Measurements from ENCODE around the gene NCK1. TPM values are rescaled to one million over a fixed set of nuclear protein-coding genes. Genes with fewer than 3 reads are reported as not detected.

Gene NCK1
- total RNA-seq, result 10 to 100 TPM; 29.3 to 38.4 TPM

DNA sequence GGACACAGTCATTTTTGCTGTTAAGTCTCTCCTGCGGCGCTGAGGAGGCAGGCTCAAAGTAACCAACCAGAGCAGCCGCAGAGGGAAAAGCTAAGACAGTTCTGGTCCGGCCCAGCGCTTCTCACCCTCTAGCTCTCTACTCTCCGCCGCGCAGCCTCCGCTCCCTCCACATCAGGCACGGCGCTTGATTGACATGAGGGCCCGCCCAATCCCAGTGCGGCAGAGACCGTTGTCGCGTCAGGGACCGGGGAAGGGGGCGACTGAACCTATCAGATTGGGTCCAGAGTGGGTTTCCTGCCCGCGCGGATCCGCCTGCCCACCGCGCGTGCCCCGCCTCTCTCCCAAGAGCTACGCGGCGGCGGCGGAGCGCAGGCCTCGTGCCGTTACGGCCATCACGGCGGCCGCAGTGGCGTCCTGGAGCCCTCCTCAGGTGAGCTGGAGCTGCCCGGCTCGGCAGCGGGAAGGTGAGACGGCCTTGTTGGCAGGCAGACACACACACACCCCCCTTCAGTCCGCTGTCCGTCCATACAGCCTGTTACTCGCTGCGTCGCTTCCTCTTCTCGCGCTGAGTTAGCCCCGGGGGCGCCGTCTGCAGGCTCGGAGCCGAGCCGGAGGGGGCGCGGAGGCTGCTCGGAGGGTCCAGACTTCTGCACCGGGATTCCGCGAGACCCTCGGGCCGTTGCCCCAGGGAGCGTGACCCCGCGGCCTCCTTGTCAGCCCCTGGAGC lies at the start of gene NCK1:
Gene NCK1, plus strand, starts transcription at position 319 of the 727 bp plus-strand sequence. CDS start 65,794 bp downstream, outside the sequence.
- ChIA-PET CTCF (interaction anchor here (0.8 to 1.9 kb wide), 6 partner anchors 8 to 152 kb away, joined by 3 to 15 read pairs (median 4); partner anchors contain the start of gene STAG1), POLR2A (interaction anchor here (0.6 to 3.8 kb wide), 11 partner anchors 22 to 1312 kb away, joined by 3 to 29 read pairs (median 4); partner anchors contain the start of genes MSL2, SLC35G2 and STAG1)

DNA sequence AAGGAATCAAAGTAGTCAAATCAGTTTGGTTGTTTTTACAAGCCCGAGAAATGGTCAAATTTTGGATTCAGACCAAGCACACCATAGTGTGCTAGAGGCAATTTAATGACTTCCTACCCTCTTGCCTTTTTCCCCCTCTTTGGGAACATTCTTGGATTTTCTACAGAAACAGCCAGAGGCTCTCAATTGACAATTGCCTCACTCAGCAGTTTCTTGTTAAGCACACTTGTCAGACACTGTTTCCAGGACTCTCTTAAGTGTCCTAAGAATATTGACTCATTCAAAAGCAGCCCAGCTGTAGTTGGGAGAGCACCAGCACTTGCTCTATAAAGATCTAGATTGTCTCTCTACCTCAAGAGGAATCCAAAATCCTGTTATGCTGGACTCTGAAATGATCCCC lies 44.6 kb upstream of the NCK1 start:
- CTCF ChIA-PET, result no interaction called here
- POLR2A ChIA-PET, result interaction anchor here (1.9 kb wide), 1 partner anchor 65 kb away, joined by 4 read pairs; the partner anchor contains the start of gene STAG1

DNA sequence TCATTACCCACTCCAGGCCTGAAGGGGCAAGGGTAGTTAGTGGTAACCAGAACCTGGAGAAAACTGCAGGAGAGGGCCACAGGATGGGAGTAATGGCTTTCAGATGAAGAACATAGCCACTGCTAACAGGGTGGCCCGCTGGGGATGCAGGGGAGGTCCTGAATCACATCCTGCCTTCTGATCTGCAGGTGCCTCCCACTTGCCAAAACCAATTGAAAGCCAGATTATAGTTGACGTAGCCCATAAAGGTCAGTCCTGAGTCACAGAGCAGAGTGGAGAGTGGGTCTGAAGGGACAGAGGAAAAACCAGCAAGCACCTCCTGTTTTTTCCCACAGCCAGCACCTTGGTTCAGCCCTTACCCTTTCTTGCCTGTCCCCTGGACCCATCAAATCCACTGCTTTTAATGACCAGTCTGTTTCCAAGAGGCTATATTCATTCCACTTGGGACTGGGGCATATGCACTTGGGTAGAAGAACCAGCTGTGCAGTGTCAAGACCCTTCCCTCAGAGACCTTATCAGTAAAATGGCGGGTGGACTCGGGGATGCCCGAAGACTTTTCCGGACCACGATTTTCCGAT lies 43.7 kb upstream of the NCK1 start:
- ChIA-PET POLR2A (interaction anchor here (1.3 kb wide), 1 partner anchor 43 kb away, joined by 6 read pairs; the partner anchor contains the start of gene NCK1), CTCF (interaction anchor here (1.0 kb wide), 1 partner anchor 66 kb away, joined by 3 read pairs; the partner anchor contains the start of gene STAG1)

DNA sequence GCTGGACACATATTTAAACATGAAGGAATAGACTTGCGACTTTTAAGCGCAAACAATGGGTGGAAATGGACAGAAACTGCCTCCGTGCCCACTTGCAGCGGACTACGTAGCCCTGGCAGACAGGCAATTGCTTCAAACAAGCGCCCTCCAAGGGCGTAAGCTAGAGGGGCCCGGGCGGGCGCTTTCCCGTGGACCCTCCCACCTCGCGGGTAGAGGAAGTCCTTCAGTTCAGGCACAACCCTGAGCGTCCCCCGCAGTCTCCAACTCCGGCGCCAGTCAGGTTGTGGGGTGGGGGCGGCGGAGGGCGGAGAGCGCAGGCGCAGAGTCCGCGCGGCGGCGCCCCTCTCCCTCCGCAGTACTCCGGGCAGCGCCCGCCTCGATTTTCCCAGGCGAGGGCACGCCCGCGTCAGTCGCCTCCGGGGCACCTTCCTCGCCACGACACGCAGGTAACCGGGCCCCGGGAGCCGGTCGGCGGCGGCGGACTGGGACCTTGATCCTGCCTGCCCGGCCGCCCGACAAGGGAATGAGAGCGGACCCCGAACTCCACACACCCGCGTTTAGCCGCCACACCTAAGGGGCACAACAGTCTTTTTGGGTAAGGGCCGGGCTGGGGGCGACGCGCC lies 43.1 kb upstream of the NCK1 start, which contains the start of gene SLC35G2:
Gene SLC35G2, plus strand, starts transcription at position 358 of the 623 bp plus-strand sequence. CDS start 35,335 bp downstream, outside the sequence.
- POLR2A ChIA-PET, result interaction anchor here (1.3 kb wide), 1 partner anchor 43 kb away, joined by 6 read pairs; the partner anchor contains the start of gene NCK1
- CTCF ChIA-PET, result interaction anchor here (1.0 kb wide), 1 partner anchor 67 kb away, joined by 3 read pairs; the partner anchor contains the start of gene STAG1

DNA sequence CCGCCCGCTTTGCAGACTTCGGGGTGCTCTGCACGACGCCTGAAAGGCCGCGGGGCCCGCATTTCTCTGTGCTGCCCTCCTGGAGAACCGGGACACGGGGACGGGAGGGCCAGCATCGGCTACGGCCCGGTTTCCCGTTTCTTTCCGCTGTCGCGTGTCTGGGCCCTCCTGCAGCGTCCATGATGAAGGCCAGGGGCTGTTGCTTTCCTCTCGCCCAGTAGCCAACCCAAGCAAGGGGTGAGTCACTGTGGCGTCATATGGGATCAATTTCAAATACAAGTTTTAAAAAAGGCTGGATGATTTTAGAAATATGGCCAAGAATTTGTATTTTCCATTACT lies 42.6 kb upstream of the NCK1 start:
- CTCF ChIA-PET, result no interaction called here
- POLR2A ChIA-PET, result interaction anchor here (1.3 kb wide), 1 partner anchor 42 kb away, joined by 6 read pairs; the partner anchor contains the start of gene NCK1

DNA sequence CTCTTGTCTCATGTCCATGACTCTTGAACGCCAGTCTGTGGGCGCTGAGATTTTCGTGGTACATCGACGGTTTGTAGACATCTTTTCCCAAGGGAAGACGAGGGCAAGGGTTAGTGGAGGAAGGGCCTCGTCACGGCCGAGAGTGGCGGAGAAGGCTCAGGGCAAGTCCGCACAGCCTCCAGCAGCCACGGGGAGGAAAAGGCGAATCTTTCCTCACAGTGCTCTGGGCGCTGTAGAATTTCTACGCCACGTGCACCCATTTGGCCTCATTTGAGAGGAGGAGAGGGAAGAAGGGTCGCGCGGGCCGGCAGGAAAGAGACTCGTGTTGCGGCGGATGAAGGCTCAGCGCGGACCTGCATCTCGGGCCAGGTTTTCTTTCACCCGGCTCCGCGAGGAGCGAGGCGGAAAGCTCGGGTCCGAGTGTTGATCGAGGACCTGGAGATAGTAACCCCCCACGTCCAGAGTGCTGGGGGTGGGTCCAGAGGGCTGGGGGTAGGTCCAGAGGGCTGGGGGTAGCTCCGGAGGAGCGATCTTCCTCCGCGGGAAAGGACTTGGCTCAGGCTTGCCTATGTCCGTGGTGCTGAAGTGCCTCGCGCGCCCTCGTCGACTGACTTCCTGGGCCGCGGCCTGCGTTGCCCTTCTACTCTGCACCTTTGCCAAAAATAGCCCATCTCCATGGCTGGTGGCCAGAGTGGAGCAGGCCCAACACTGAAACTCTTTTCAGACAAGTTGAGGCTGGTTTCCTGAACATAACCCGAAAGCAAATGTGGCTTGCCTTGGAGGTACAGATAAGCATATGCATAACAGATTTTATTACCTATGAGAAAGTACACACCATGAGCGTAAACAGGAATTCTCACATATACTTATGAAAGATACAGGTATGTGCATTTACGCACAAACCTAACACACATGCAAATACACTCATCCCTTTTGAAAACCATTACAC lies 42.0 kb upstream of the NCK1 start:
- ChIA-PET CTCF (interaction anchor here (0.6 to 2.2 kb wide), 2 partner anchors 23 to 67 kb away, joined by 3 to 5 read pairs; no protein-coding TSS in a partner anchor), POLR2A (interaction anchor here (0.8 kb wide), 1 partner anchor 42 kb away, joined by 4 read pairs; the partner anchor contains the start of gene NCK1)

DNA sequence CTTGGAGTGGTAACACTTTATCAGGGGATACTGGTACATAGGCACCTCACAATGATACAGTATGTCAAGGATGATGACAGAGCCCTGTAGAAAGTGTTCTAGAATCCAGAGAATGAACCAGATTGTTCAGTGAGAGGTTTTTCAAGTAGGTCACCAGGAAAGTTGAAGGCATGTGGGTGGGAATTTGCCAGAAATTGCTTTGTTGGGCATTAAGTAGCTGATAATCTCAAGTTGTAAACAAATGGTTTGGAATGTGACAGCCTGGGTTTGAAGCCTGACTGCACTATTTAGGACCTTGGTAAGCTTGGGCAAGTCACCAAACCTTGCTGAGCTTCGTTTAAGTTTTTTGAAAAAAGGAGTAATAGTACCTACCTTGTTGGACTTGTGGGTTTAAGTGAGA lies 30.5 kb upstream of the NCK1 start:
- CTCF ChIA-PET, result interaction anchor here (0.6 kb wide), 1 partner anchor 1838 kb away, joined by 4 read pairs; no protein-coding TSS in a partner anchor

DNA sequence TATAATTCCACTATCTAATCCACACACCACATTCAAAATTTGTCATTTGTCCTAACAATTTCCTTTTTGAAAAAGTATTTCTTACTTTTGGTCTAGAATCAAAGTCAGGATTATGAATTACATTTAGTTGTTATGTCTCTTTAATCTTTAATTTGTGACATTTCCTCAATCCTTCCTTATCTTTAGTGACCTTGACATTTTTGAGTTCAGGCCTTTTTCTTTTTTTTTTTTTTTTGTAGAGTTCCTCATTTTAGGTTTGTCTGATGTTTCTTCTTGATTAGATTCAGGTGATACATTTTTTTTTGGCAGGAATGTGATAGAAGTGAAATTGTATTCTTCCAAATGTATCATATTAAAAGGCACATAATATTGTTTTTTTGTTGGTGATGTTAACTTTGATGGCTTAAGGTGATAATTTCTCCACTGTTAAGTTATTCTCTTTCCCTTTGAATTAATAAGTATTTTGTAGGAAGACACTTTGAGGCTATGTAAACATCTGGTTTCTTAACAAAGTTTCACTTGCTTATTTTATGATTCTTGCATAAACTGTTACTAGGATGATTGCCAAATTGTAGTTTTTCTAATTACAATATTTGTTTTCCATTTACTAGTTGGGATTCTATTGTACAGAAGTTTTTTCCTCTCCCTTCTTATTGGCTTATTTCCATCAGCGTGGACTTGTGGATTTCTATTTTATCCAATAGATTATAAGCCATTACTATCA lies 26.8 kb upstream of the NCK1 start:
- CTCF ChIA-PET, result no interaction called here
- POLR2A ChIA-PET, result no interaction called here

More for the DNA sequence above, 30.5 kb upstream of the NCK1 start:
- POLR2A ChIA-PET, result no interaction called here

DNA sequence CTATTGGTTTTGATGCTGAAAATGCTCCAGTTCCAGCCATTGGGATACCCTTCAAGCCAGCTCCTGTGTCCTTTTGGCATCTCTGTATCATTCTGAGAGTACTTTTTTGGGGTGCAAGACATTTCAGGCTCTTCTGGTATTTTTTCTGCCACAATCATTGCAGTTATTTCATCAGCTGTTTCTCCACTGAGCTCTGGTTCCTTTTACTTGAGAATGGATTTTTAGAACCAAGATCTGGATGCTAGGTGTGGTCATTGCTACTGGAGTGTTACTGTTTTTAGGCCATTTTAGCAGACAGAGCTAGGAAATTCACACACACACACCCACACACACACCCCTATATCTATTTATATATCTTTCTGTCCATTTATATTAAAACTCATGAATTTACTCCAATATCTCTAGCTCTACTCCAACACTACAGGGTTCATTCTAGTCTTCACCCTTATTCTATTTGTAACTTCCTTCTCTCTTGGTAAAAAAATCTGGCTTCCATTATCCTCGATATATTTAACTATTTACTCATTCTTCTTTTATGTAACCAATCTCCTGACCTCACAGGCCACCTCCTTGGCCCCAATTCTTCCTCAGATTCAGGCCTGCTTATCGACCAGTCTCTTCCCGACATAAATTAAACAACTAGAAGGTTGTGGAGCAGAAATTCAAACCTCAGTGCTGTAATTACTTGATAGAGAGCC lies 26.0 kb upstream of the NCK1 start:
- ChIA-PET CTCF (no interaction called here), POLR2A (no interaction called here)

DNA sequence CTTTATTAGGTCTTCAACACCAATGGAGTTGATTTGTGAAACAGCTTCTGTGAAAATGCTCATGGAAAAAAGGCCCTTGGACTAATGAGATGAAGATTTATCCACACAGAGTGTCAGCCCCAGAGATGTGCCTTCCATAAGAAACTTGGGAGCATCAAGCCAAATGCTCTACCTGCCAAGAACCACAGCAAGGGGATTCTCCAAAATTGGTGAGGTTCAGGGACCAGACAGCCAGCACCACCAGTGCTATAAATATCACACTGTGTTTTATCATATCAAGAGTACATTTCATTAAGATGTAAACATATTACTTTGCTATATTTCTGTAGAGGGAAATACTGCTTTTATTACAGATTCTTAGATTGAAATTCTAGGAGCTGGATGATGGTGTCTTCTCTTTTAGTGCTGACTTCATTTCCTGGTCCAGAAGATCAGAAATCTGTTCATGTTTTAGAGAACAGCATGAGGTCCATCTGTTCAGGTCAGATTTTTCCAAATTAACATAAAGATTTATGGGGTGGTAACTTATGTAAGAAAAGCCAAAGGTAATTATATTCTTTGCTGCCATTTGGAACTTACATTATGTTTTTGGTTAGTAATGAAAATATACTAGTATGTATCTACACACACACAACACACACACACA lies 25.4 kb upstream of the NCK1 start:
- ChIA-PET POLR2A (no interaction called here), CTCF (no interaction called here)

DNA sequence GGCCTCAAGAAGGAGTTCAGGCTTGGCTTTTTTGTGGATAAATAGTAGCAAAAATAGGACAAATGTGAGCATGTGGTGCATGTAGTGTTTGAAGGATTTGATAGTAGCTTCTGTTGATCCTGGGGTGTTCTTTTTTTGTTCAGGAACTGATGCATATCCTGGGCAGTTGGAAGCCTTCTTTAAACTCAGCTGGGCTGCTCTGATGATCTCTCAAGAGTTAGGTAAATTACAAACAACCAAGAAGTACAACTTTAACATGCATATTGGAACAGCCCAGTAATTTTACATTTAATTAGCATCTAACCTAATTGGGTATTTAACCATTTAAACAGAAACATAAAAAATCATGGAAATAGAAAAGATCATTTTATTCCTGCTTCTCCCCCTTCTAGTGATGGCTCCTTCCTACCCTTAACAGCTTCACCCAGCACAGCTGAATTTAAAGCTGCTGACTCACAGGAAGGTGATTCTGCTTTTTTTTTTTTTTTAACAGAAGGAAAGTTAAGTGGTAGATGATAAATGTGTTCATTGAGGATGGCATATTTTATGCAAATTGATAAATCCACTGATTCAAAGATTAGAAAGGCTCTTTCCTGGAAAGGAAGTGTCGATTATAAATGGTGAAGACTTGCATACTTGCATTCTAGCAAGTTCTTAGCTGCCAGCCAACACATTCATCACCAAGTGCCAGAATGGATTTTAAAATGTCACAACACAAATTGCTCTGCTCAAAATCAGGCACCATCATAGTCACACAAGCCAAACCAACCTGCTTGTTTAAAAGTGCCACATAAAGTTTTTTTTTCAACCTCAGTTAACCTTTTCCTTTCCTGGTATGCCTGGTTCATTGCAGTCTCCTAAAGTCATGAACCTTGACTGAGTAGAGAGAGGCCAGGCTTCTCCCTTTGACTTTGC lies 23.1 kb upstream of the NCK1 start:
- ChIA-PET CTCF (no interaction called here), POLR2A (interaction anchor here (0.7 to 1.6 kb wide), 2 partner anchors 11 to 87 kb away, joined by 3 to 4 read pairs; partner anchors contain the start of gene STAG1)

DNA sequence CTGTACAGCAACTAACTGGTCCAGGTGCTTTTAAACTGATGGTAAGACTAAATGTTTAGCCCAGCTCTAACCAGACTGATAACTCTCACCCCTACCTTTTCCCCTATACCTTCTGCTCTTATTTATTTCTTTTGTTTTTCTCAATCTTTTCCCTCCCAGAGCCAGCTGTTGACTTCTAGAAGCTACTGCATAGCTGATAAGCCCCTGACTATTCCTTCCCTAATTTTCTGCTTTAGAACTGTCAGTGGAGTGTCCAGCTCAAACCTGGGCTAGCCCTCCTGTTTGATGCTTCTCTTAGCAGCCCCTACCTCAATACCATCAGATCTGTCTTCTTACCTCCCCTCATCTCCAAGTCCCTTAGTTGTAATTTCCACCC lies 22.5 kb upstream of the NCK1 start:
- ChIA-PET POLR2A (interaction anchor here (0.7 to 1.6 kb wide), 2 partner anchors 12 to 87 kb away, joined by 3 to 4 read pairs; partner anchors contain the start of gene STAG1), CTCF (interaction anchor here (0.5 to 1.1 kb wide), 2 partner anchors 11 to 46 kb away, joined by 3 read pairs; no protein-coding TSS in a partner anchor)

DNA sequence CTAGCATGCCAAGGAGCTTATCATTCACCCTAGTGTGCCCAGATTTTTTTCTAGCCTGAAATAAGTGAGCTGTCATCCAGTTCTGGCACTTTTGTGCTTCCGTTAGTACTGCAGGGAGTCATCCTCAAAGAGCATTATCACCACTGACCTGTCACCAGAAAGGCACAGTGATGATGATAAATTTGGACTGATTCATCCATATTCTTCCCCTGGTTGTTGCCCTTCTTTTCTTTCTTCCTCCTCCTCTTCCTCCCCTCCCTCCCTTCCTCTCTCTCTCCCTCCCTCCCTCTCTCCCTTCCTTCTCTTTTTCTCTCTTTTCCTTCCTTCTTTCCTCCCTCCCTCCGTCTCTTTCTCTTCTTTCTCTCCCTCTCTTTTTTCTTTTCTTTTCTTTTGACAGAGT lies 21.8 kb upstream of the NCK1 start:
- CTCF ChIA-PET, result interaction anchor here (0.5 to 1.1 kb wide), 2 partner anchors 10 to 47 kb away, joined by 3 read pairs; no protein-coding TSS in a partner anchor

DNA sequence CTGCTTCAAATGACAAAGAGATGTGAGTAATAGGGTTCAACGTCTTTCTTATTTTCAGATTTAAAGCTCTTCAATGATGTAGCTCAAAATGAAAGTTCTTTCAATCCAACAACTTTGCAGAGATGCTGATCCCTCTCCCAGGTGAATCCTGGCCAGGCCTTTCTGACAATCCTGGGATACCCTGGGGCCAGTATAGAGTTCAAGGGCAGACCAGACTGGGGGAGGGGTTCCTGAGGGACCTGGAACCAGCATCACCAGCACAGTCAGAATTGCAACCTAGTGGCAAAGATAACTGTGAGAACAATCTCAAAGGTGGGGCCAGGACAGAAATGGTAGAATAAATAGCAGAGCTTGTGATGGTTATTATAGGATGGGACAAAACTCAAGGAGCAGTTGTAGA lies 19.7 kb upstream of the NCK1 start:
- POLR2A ChIA-PET, result no interaction called here
- CTCF ChIA-PET, result no interaction called here

More for the DNA sequence above, 21.8 kb upstream of the NCK1 start:
- POLR2A ChIA-PET, result interaction anchor here (0.5 kb wide), 1 partner anchor 21 kb away, joined by 4 read pairs; no protein-coding TSS in a partner anchor

DNA sequence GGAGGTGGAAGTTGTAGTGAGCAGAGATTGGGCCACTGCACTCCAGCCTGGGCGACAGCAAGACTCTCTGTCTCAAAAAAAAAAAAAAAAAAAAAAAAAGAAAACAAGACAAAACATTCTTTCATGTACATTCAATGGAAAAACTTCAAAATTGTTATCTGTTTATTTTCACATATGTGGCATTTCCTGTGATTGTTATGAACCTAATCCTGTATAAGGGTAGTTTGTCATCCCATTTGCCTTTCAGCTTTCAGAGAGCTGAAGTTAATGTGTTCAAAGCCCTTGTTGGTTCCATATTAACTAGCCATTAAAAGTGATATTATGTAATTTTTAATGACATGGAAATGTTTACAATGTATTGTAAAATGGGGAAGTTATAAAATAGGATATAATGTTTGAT lies 17.3 kb upstream of the NCK1 start:
- CTCF ChIA-PET, result interaction anchor here (0.8 kb wide), 1 partner anchor 131 kb away, joined by 3 read pairs; no protein-coding TSS in a partner anchor
- POLR2A ChIA-PET, result no interaction called here

DNA sequence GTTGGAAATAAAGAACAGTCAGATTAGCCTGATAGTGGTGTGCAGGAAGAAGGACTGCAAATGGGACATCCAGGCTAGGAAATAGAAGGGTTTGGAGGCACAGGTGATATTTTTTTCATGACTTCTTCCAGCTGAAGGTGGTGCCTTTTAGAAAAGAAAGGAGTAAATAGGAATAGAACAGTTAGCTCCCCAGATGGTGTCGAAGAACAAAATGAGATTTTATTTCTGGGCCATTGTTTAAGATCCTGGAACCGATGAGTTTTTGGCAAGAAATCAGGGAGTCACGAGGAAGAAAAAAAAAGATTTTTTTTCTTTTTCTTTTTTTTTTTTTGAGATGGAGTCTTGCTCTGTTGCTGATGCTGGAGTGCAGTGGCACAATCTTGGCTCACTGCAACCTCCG lies 9.8 kb upstream of the NCK1 start:
- ChIA-PET CTCF (interaction anchor here (0.7 kb wide), 1 partner anchor 162 kb away, joined by 4 read pairs; no protein-coding TSS in a partner anchor), POLR2A (no interaction called here)

Measured in activated CD8-positive, alpha-beta memory T cell treated with anti-CD3 and anti-CD28 coated beads for 36 hours (primary cell).